HG03025 (cell line): ENCODE data around the gene RTN4.

Experiments used
- ATAC-seq: cut with Tn5 transposase; IDR thresholded peaks from one replicate; pipeline ENCODE4 v1.9.1; 2021; ENCODE audit warnings: mild to moderate bottlenecking, moderate library complexity; ENCODE audit not compliant: unreplicated experiment, low FRiP score

RTN4 gene

DNA sequence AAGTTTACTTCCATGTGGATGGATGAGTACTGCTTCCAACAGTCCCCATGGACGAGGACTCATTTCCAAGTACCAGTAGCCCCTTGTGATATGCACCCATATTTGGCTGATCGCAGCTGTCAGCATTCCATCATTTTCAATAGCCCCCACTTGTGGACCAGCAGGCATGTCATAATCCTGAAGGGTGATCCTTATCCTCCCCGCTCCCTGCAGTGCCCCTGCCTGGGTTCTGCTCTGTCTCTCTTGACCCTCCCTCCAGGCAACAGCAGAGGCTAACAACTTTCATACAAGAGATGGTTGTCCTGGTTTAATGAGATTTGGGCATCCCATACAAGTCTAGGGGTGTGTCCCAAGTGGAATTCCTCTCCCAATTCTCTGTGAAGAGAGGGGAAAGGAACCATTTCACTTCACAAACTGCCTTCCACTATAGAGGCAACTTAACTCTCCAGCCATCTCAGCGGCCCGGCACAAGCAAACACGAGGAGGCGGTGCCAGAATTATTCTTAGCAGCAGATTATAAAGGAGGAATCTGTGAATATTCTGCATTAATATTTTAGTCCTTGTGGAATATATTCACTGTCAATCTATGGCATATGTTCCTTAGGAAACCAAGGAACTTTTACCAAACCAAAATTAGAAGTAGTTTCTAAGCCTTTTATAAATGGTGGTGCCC, 110.7 kb downstream of the RTN4 start:
- no peak for ATAC-seq

DNA sequence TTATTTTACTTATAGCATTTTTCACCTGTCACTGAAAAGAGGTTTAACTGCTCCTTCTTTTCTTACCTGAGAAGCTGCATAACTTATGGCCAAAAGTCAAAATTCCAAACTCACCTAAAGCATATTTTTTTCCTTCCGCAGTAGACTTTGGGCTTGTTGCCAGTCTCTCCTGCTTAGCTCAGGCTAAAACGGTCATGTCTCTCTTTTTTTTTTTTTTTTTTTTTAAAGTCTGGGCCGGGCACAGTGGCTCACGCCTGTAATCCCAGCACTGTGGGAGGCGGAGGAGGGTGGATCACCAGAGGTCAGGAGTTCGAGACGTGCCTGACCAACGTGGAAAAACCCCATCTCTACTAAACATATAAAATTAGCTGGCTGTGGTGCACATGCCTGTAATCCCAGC, 113.5 kb downstream of the RTN4 start:
- ATAC-seq, result no peak

DNA sequence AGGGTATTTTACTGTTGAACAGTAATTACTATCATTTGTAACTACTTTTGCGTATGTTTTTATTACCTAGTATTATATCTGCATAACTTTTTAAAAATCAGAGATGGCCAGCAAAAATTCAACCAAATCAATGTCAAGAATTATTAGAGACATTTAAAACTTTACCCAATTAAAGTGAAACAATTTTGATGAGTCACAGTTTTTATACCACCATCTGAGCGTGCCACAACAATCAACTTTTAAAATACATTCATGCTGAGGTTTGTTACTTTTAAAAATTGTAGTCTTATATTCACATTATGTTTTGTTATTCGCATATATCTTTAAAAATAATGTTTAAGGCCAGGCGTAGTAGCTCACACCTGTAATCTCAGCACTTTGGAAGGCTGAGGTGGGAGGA, 114.9 kb downstream of the RTN4 start:
- no peak for ATAC-seq

DNA sequence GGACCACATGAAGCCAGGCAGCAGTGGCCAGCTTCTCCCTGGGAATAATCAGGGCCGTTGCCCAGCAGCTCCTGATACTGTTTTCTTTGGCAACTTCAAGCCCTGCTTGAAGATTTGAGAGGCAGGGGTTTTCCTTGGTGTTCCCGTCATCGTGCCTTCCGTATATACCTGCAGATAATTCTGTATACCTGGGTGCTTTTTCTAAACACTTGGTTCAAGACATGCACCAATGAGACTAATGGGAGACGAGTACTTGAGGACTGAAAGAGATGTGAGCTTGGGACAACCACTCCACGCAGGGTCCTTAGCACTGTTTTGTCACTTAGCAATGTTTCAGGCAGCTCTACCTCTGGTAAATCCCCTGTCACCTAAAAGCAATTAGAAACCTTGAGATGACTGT, 118.8 kb downstream of the RTN4 start:
- no peak for ATAC-seq

DNA sequence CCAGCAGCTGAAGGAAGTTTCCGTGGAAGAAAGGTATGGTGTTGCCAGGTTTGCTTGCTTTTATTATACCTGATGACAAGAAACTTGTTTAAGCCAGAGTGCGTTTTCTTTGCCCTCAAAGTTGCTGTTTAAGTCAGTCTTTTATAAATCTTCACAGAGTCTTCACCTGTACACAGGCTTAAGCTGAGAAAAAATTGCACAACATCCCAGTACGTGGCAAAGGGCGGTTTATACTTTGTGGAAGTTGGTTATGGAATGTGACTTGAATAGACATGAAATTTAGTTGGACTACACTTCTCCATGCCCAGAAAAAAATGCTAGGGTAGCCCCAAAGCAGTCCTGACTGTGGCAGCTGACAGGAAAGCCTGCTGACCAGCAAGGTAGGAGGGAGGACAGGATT, 121.5 kb downstream of the RTN4 start:
- no peak for ATAC-seq

DNA sequence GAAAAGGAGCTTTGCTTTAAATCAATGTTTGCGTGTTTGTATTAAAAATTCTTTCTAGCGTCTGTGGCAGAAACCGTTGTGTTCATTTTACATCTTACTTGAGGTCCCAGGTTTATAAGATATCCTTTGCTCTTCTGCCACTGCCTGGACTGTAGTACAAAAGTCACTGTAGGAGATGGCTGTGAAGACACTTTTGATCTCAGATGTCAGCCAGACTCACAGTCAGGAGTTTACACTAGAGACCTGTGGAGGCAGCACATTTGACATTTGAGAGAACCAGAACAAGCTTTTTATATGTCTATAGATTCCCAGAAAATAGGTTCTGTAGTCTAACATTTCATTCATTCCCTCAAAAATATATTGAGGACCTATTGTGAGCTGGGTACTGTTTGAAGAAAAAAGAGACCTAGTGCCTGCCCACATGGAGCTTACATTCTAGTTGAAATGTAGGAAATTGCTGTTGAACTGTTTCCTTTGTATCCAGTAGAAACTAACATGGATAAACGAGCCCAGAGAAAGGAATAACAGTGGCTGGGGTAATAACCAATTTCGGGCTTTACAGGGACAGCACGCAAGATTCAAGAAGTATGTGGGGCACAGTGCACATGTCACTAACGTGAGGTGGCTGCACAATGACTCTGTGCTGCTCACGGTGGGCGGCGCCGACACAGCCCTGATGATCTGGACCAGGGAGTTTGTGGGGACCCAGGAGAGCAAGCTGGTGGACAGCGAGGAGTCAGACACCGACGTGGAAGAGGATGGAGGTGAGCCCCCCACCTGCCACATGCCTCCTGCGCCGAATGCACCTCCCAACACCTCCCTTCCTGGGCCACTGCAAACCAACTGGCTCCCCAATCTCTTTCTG, 122.3 kb downstream of the RTN4 start:
- no peak for ATAC-seq

DNA sequence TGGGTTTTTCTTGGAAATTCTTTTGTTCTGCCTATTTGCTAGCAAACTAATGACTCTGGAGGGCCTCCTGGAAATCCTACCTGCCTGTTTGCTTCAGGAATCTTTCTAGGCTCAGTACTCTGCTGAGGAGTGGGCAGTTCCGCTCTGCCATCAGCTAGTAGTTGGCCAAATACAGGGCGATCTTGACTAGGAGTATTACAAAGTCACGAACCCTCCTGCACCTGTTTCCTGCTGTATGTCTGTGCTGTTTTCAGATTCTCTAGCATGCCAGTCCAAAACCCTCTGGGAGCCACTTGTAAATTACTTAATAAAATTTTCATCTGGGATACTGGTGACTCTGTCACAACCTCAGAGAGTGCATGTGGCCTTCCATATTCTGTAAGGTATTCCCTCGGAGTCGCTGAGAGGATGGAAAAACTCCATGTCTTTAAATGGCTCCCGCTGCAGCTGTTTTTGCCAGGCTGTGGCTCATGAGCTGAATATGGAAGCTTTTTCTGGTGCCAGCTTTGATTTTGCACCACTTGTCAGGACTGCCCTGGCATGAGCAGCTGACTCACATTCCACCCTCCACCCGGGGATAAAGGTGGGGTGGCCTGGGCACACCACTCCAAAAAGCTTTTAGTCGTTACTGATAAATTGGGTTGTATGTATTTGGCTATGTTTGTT, 123.0 kb downstream of the RTN4 start:
- ATAC-seq, result no peak

DNA sequence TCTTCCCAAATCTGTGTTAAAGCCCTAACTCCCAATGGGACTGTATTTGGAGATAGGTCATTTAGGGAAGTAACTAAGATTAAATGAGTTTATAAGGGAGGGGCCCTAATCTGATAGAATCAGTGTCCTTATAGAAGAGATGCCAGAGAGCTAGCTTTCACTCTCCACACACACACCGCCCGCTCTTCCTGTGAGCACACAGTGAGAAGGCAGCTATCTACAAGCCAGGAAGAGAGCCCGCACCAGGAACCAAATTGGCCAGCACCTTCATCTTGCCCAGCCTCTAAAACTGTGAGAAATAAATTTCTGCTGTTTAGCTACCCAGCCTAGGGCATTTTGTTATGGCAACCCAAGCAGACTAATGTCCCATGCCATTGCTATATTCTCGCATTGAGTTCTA, 125.2 kb downstream of the RTN4 start:
- ATAC-seq, result no peak

DNA sequence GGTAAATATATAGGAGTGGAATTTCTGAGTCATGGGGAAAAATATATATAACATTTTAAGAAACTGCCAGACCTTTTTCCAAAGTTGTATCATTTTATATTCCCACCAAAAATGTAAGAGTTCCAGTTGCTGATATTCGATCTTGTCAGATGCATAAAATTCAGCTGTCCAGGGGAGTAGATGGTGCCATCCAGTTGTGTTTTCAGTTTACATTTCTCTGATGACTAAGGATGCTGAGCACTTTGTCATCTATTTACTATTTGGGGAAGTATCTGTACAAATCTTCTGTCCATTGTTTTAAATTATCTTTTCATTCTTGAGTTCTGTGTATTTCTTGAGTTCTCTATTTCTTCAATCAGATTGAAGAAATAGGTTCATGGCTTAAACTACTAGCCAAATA, 126.1 kb downstream of the RTN4 start:
- no peak for ATAC-seq
